HG03469 (cell line): ENCODE results near the gene PARP11.

Experiments
- ATAC-seq: cut with Tn5 transposase; IDR thresholded peaks from one replicate; pipeline ENCODE4 v1.9.1; 2021; ENCODE audit warnings: mild to moderate bottlenecking, moderate library complexity, moderate number of reproducible peaks; ENCODE audit not compliant: unreplicated experiment

PARP11 gene

GRCh38 chr12:3828888-3829287 is 44.3 kb downstream of the PARP11 start:
- ATAC-seq: no peak

- ATAC-seq: no peak
Observed at GRCh38 chr12:3827301-3828000, 45.7 kb downstream of the PARP11 start.

- no peak for ATAC-seq
Observed at GRCh38 chr12:3821441-3821840, 51.8 kb downstream of the PARP11 start.

- no peak for ATAC-seq
Observed at GRCh38 chr12:3820122-3820521, 53.1 kb downstream of the PARP11 start.

GRCh38 chr12:3816266-3816665 is 56.9 kb downstream of the PARP11 start:
- ATAC-seq: no peak

- no peak for ATAC-seq
Observed at GRCh38 chr12:3815094-3815766, 58.0 kb downstream of the PARP11 start.

- ATAC-seq: no peak
Observed at GRCh38 chr12:3810540-3810939, 62.7 kb downstream of the PARP11 start.

- no peak for ATAC-seq
Observed at GRCh38 chr12:3810016-3810370, 63.2 kb downstream of the PARP11 start.

GRCh38 chr12:3809357-3810015 is 63.7 kb downstream of the PARP11 start:
- no peak for ATAC-seq

- no peak for ATAC-seq
Observed at GRCh38 chr12:3805077-3805476, 68.1 kb downstream of the PARP11 start.

GRCh38 chr12:3803865-3804472 is 69.2 kb downstream of the PARP11 start:
- ATAC-seq: no peak

GRCh38 chr12:3802721-3803120 is 70.5 kb downstream of the PARP11 start:
- no peak for ATAC-seq

GRCh38 chr12:3797531-3798048 is 75.6 kb downstream of the PARP11 start:
- no peak for ATAC-seq

- ATAC-seq: no peak
Observed at GRCh38 chr12:3795492-3796133, 77.6 kb downstream of the PARP11 start.

- no peak for ATAC-seq
Observed at GRCh38 chr12:3795066-3795465, 78.1 kb downstream of the PARP11 start.

- ATAC-seq: no peak
Observed at GRCh38 chr12:3792623-3793288, 80.4 kb downstream of the PARP11 start.

- no peak for ATAC-seq
Observed at GRCh38 chr12:3791256-3791874, 81.8 kb downstream of the PARP11 start.

GRCh38 chr12:3790642-3791041 is 82.6 kb downstream of the PARP11 start:
- ATAC-seq: no peak

GRCh38 chr12:3789838-3790237 is 83.4 kb downstream of the PARP11 start:
- no peak for ATAC-seq

GRCh38 chr12:3777206-3777809 is 95.9 kb downstream of the PARP11 start:
- ATAC-seq: no peak
